GM18861 (cell line): ENCODE measurements around the gene SELENOI.

Source experiments
- ATAC-seq: cut with Tn5 transposase; IDR thresholded peaks from one replicate; pipeline ENCODE4 v1.9.1; 2021; ENCODE audit not compliant: unreplicated experiment

SELENOI gene

DNA sequence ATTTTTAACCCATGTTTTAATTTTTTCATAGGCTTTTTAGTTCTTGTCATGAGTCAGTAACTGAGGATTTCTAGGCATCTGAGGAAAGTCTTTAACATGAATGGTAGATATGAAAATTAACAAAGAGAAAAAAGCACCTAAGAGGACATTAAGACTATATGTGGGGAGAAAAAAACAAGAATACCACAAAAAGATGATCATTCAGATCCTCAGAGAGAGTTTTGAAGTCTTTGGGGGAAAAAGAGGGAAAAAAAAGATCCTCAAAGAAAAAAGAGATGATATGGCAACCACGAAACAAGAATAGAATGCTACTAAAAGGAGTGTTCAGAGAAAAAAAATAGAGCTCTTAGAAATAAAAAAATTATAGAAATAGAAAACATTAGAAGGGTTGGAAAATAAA is 63.8 kb downstream of the SELENOI start:
- ATAC-seq = no peak

GRCh38 chr2:26410764-26411243 is 64.9 kb downstream of the SELENOI start:
- ATAC-seq = no peak

GRCh38 chr2:26411419-26411818 is 65.5 kb downstream of the SELENOI start:
- no peak for ATAC-seq

GRCh38 chr2:26412091-26412673 is 66.2 kb downstream of the SELENOI start:
- ATAC-seq = no peak

- ATAC-seq = no peak
Measured at GRCh38 chr2:26414311-26414710, 68.4 kb downstream of the SELENOI start.

DNA sequence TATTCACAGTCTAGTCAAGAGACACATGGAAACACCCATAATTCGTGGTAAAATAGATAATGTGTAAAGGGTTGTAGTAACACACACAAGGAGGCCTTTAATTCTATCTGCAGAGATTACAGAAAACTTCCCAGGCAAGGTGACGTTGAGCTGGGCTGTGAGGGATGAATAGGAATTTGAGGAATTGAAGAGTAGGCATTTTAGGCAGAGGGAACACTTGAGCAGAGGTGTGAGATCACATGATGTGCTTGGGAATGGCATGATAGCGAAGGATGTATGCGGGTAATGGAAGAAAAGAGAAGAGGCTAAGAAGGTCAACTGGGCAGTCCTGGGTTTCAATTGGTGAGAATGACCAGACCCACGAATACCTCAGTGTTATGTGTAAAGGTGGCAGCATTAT is 76.0 kb downstream of the SELENOI start:
- ATAC-seq = no peak

DNA sequence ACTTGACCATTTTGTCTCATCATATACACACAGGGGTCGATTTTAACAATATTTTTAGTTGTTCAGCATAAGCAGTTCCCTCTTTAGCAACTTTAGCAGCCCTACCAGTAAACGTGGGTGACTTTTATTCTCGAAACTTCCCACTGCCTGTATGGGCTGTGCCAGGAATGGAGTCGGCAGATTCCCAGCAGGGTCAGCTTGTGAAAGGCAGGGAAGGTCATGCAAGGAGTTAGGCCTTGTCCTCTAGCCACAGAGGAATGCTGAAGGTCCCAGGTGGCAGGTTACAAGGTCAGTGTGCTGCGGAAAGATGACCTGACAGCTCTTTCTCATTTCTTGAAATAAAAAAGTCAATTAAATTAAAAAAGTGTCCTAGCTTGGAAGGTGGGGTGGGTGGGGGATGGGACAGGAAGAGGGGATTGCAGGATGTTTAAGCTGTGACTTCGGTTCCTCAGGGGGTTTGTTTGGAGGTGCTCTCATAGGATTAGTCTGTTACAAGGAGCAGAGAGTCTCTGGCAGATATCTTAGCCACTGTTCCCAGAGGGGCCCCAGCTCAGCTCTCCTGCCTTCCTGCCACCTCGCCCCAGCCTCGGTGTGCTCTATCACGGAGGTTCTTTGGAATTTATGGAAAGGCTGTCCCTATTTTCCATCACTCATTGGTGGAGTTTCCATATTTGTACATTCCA is 77.1 kb downstream of the SELENOI start:
- ATAC-seq = no peak

GRCh38 chr2:26423750-26424149 is 77.8 kb downstream of the SELENOI start:
- no peak for ATAC-seq

- no peak for ATAC-seq
Measured at GRCh38 chr2:26424221-26424620, 78.3 kb downstream of the SELENOI start.

DNA sequence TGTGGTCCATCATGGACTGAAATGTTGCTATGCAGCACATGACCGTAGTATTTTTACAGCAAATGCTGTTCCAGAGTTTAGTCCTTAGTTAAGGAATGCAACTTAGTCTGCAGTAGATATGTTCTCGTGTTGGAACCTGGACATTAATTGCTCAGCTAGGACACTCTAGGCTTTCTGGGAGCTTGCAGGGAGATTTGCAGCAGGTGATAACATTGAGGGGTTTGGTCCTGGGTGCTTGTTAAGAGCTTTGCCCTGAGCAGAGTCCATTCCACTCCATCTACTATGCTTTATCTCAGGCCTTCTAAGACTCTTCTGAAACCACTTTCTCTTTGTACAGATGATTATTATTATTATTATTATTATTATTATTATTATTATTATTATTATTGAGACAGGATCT is 82.9 kb downstream of the SELENOI start:
- no peak for ATAC-seq

GRCh38 chr2:26429779-26430578 is 84.0 kb downstream of the SELENOI start:
- ATAC-seq = no peak

DNA sequence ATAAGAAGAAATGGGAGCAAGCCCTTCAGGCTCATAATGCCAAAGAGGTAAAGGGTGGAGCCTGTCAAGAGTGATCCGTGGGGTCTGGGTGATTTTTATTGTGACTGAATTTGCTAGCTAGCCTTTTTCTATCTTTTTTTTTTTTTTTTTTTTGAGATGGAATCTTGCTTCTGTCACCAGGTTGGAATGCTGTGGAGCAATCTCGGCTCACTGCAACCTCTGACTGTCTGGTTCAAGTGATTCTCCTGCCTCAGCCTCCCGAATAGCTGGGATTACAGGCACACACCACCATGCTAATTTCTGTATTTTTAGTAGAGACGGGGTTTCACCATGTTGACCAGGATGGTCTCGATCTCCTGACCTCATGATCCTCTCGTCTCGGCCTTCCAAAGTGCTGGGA is 84.9 kb downstream of the SELENOI start:
- no peak for ATAC-seq

GRCh38 chr2:26432363-26432762 is 86.4 kb downstream of the SELENOI start:
- no peak for ATAC-seq

DNA sequence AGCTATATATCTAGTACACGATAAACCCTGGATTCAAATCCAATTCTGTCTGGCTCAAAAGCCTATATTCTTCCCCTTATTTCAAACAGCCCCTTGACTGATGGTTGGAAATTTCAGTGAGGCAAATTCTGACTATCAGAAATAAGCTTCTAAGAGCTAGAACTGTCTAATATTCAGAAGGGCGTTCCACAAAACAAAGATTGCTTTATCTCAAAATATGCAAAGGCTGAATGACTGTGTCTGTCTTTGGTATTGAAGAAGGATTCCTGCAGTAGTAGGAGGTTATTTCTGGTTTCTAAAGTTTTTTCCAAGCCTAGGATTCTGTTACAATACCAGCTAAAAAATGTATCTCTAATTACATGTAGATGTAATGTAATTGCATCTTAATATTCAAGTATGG is 86.9 kb downstream of the SELENOI start:
- ATAC-seq = no peak

GRCh38 chr2:26435106-26435505 is 89.2 kb downstream of the SELENOI start:
- no peak for ATAC-seq

DNA sequence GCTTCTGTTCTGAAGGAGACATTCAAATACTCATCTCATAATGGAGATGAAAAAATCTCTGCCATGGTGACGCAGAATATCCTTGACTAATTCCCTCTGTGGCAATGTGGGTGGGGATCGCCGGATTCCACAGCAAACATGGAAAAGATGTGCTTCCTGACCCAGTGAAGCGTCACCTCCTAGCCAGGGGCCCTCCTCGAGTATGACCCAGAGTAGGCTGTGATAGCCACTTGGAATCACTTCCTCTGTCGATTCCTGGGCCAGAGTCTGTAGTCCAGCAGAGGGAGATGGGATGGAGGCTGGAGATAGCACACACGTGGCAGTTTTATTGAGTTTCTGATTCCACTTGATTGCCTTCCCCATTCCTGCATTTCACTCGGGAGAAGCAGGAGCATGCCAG is 92.6 kb downstream of the SELENOI start:
- ATAC-seq = no peak

DNA sequence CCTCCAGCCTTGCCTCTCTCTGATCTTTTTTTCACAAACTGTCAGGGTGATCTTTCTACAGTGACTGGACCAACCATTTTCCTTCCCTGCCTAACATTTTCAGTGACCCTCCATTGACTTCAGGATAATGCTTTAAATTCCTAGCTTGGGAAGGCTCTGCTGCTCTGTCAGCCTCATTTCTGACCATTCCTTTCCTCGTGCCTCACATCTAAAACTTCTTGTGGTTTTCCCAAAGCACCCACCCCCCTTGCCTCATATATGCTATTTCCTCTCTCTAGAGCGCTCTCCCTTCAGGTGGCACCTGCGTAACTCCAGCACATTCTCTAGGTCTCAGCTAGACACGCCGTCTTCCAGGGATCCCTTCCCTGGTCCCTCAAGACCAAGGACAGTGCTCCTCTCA is 93.0 kb downstream of the SELENOI start:
- no peak for ATAC-seq

- no peak for ATAC-seq
Measured at GRCh38 chr2:26442301-26442700, 96.4 kb downstream of the SELENOI start.

DNA sequence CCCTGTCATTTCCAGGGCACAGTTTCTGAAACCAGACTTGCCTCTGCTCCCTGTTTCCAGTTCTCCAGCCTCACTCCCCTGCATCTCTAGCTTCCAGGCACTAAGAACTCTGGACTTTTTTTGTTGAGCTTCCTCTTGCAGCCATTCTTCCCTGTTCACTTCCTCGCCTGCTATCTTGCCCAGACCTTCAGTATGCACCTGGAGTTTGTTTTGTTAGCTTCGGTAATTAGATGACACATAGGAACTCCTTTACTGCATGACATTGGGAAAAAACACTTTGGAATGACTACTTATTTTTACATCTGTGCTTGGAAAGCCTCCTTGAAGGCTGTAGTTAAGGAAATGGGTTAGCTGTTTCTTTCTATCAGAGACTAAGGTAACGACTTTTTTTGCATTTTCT is 96.8 kb downstream of the SELENOI start:
- no peak for ATAC-seq

DNA sequence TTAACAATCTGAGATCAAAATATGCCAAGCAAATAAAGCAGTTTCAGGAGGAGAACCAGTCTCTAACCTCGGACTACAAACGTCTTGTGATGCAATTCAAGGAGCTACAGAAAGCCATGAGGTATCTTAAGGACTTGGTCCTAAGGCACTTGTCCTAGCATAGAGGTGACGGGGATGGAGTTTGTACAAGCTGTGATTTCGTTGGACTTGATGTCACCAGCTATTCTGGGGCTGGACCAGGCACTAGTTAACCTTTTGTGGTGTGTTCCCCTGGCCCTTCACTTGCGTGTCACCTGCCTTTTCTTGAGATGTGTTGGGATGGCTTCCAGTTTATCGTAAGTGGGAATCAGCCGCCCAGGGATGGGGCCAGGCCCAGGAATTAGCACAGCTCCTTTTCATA is 98.3 kb downstream of the SELENOI start:
- ATAC-seq = no peak
